ENCODE measurements around the gene NDUFA8.
A peak's percentile ranks its signal among the peaks of the same experiment; 100 is the strongest.

The NDUFA8 gene

DNA sequence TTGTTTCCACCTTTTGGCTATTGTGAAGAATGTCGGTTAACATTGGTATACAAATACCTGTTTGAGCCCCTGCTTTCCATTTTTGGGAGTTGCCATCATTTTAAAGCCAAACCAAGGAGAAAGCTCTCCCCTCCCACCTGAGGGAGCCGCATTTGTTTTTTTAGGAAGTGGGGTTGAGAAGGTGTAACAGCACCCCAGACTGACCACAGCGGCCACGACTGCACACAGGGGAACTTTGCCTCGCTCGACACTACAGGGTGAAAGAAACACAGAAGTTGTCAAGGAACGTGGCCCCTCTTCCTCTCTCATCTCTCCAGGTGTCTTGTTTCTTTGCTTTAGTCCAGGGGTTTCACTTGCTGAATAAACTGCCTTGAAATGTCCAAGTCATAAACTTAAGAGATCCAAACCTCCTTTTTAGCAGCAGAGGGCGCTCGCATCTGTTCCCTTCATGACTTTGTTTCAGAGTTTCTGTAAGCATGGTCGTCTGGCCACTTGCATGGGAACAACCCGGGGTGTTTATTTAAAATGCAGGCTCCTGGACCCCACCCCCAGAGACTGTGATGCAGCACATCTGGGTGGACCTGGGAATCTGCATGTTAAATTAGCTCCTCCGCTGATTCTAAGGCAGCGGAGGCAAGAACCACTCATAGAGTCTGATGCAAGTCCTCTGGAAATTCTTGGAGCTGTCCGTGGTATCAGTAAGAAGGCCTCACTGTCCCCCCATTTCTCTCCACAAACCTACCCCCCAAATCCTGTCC, 64.4 kb downstream of the NDUFA8 start:
- peak; percentile 85 for DNase-seq
